HCT116 (cell line): ENCODE measurements around the gene EGLN3. TPM values are rescaled to one million over a fixed set of nuclear protein-coding genes. Genes with fewer than 3 reads are reported as not detected.

Experiments used
- ATAC-seq: fragments of 200-7000 bp; cut with Tn5 transposase; 2 replicates; pipeline ENCODE4 v1.9.1; 2020; ENCODE audit warnings: mild to moderate bottlenecking, moderate library complexity
- BruUV-seq: library from RNA; stranded (reverse); fragments of 400-500 nt; replicated peaks from 2 replicates; lab custom pipeline; 2021; lab: Mats Ljungman, UMichigan
- CTCF ChIA-PET: fragments of 300-600 bp; sonication (Branson Sonifier 250); formaldehyde crosslinking; loops from one replicate; lab custom pipeline; 2021; ENCODE audit warnings: antibody characterized with exemption; lab: Charles Lee
- POLR2A ChIA-PET: fragments of 300-600, 350-600 bp; sonication (Branson Sonifier 250); formaldehyde crosslinking; loops from one replicate; lab custom pipeline; 2021; ENCODE audit warnings: antibody characterized with exemption; lab: Charles Lee
- RAD21 ChIA-PET, 2 experiments: fragments of 300-600 bp; sonication (Branson Sonifier 250); formaldehyde crosslinking; loops; one replicate each; lab custom pipeline; 2023; ENCODE audit warnings: low total read pairs in 2 of 2; ENCODE audit not compliant: uncharacterized antibody in 2 of 2, unreplicated experiment in 2 of 2, low non-redundant PET in 1 of 2; lab: Charles Lee
- DNase-seq: peaks from one replicate; pipeline ENCODE4 v3.0.0-alpha.2; 2010; ENCODE audit warnings: low read depth, low spot score
- H2AFZ ChIP-seq: fragments of 200-600 bp; shearing (Covaris generic), sonication (generic); 2 replicates; pipeline ENCODE4 v1.6.1; 2017; ENCODE audit warnings: low read depth, mixed run types, mixed read lengths, antibody characterized with exemption, low read length; ENCODE audit not compliant: poor library complexity, severe bottlenecking
- H3K27ac ChIP-seq: 2 replicates; pipeline ENCODE4 v1.5.1; 2012; ENCODE audit warnings: low read depth, low read length
- H3K27me3 ChIP-seq: fragments of 200-600 bp; sonication (generic); 2 replicates; pipeline ENCODE4 v1.6.1; 2016; ENCODE audit warnings: mixed run types, low read length, mixed read lengths; ENCODE audit not compliant: insufficient read depth
- H3K36me3 ChIP-seq, 2 experiments: fragments of 200-500 bp in 1 of 2; fragments of 200-600 bp in 1 of 2; sonication (Bioruptor generic) in 1 of 2; sonication (generic) in 1 of 2; 2 replicates each; pipeline versions ENCODE4 v1.5.1 to v1.6.1; 2014 to 2016; ENCODE audit warnings: low read length in 2 of 2, inconsistent platforms in 1 of 2, mixed read lengths in 1 of 2, mixed run types in 1 of 2; ENCODE audit not compliant: insufficient read depth in 2 of 2, control insufficient read depth in 1 of 2
- H3K4me1 ChIP-seq, 2 experiments: fragments of 200-600 bp in 1 of 2; sonication (generic) in 1 of 2; 2 replicates each; pipeline versions ENCODE4 v1.5.1 to v1.6.1; 2012 to 2017; ENCODE audit warnings: low read length in 2 of 2, inconsistent platforms in 1 of 2, mild to moderate bottlenecking in 1 of 2, mixed read lengths in 1 of 2, mixed run types in 1 of 2, moderate library complexity in 1 of 2; ENCODE audit not compliant: insufficient read depth in 2 of 2, control insufficient read depth in 1 of 2
- H3K4me2 ChIP-seq: fragments of 200-600 bp; sonication (generic); 2 replicates; pipeline ENCODE4 v1.6.1; 2017; ENCODE audit warnings: mixed run types, low read length, mixed read lengths
- H3K4me3 ChIP-seq, 2 experiments: fragments of 200-600 bp in 1 of 2; sonication (generic) in 1 of 2; replicated peaks in 1 of 2; 2 replicates each; pipeline ENCODE4 v1.5.1; 2011 to 2016; ENCODE audit warnings: low read length in 2 of 2, control low read depth in 1 of 2, low read depth in 1 of 2, mild to moderate bottlenecking in 1 of 2, mixed read lengths in 1 of 2, mixed run types in 1 of 2
- H3K79me2 ChIP-seq: fragments of 200-600 bp; sonication (generic); 2 replicates; pipeline ENCODE4 v1.6.1; 2017; ENCODE audit warnings: mild to moderate bottlenecking, mixed run types, low read length, moderate library complexity, mixed read lengths; ENCODE audit not compliant: insufficient read depth
- H3K9ac ChIP-seq: fragments of 200-600 bp; sonication (generic); 2 replicates; pipeline ENCODE4 v1.6.1; 2016; ENCODE audit warnings: low read length, mixed read lengths
- H3K9me2 ChIP-seq: fragments of 200-600 bp; sonication (generic), shearing (Covaris generic); 2 replicates; pipeline ENCODE4 v1.6.1; 2017; ENCODE audit warnings: mixed run types, mild to moderate bottlenecking, moderate library complexity; ENCODE audit not compliant: insufficient read depth
- H3K9me3 ChIP-seq, 2 experiments: fragments of 200-500 bp in 1 of 2; fragments of 200-600 bp in 1 of 2; sonication (Bioruptor generic) in 1 of 2; sonication (generic) in 1 of 2; 2 replicates each; pipeline ENCODE4 v1.6.1; 2014 to 2017; ENCODE audit warnings: low read length in 2 of 2, mixed read lengths in 2 of 2, inconsistent platforms in 1 of 2, low read depth in 1 of 2, mild to moderate bottlenecking in 1 of 2, mixed run types in 1 of 2, moderate library complexity in 1 of 2; ENCODE audit not compliant: control insufficient read depth in 1 of 2, insufficient read depth in 1 of 2
- H4K20me1 ChIP-seq: fragments of 200-600 bp; sonication (generic), shearing (Covaris generic); 2 replicates; pipeline ENCODE4 v1.6.1; 2017; ENCODE audit warnings: mixed run types, mild to moderate bottlenecking, moderate library complexity; ENCODE audit not compliant: insufficient read depth
- CBX3 ChIP-seq: IDR thresholded peaks from 2 replicates; pipeline ENCODE4 v1.6.1; 2012; ENCODE audit warnings: low read depth
- CEBPB ChIP-seq: IDR thresholded peaks from 2 replicates; pipeline ENCODE4 v1.6.1; 2012; ENCODE audit warnings: low read depth
- CTCF ChIP-seq, 3 experiments: fragments of 200-600 bp in 1 of 3; sonication (generic) in 1 of 3; IDR thresholded peaks in 2 of 3; conservative IDR thresholded peaks in 1 of 3; 2 replicates each; pipeline ENCODE4 v1.5.1; 2012 to 2017; ENCODE audit warnings: low read depth in 2 of 3, low read length in 2 of 3, antibody characterized with exemption in 1 of 3, borderline replicate concordance in 1 of 3, control low read depth in 1 of 3, mild to moderate bottlenecking in 1 of 3, mixed read lengths in 1 of 3, mixed run types in 1 of 3, moderate library complexity in 1 of 3; ENCODE audit not compliant: insufficient read depth in 1 of 3
- EGR1 ChIP-seq: IDR thresholded peaks from 2 replicates; pipeline ENCODE4 v1.6.1; 2012; ENCODE audit warnings: low read depth
- ELF1 ChIP-seq: IDR thresholded peaks from 2 replicates; pipeline ENCODE4 v1.6.1; 2012; ENCODE audit warnings: low read depth, borderline replicate concordance
- EZH2 ChIP-seq: fragments of 200-600 bp; sonication (generic); IDR thresholded peaks from 2 replicates; pipeline ENCODE4 v1.6.1; 2017; ENCODE audit warnings: antibody characterized with exemption, mixed run types
- EZH2phosphoT487 ChIP-seq: fragments of 200-600 bp; IDR thresholded peaks from 2 replicates; pipeline ENCODE4 v1.6.1; 2018; ENCODE audit warnings: antibody characterized with exemption, borderline replicate concordance
- JUND ChIP-seq: IDR thresholded peaks from 2 replicates; pipeline ENCODE4 v1.6.1; 2012
- POLR2A ChIP-seq: IDR thresholded peaks from 2 replicates; pipeline ENCODE4 v1.7.0; 2011; ENCODE audit warnings: borderline replicate concordance; ENCODE audit not compliant: insufficient read depth, insufficient read length; ENCODE audit errors: extremely low read depth
- POLR2AphosphoS5 ChIP-seq: IDR thresholded peaks from 2 replicates; pipeline ENCODE4 v1.6.1; 2011; ENCODE audit warnings: mild to moderate bottlenecking, low read depth, low read length, moderate library complexity
- REST ChIP-seq: IDR thresholded peaks from 2 replicates; pipeline ENCODE4 v1.6.1; 2012; ENCODE audit warnings: low read depth
- SIN3A ChIP-seq: IDR thresholded peaks from 2 replicates; pipeline ENCODE4 v1.6.1; 2012; ENCODE audit warnings: low read depth
- SP1 ChIP-seq: IDR thresholded peaks from 2 replicates; pipeline ENCODE4 v1.6.1; 2012; ENCODE audit warnings: low read depth
- TCF7L2 ChIP-seq: IDR thresholded peaks from 2 replicates; pipeline ENCODE4 v1.7.0; 2011; ENCODE audit warnings: borderline replicate concordance, inconsistent platforms; ENCODE audit not compliant: insufficient read depth, insufficient read length; ENCODE audit errors: extremely low read depth
- ZBTB33 ChIP-seq: IDR thresholded peaks from 2 replicates; pipeline ENCODE4 v1.6.1; 2011; ENCODE audit warnings: mild to moderate bottlenecking, low read length, moderate library complexity; ENCODE audit not compliant: insufficient replicate concordance; ENCODE audit errors: extremely low read depth
- ZNF274 ChIP-seq: fragments of 200-500 bp; sonication (Bioruptor generic); IDR thresholded peaks from 2 replicates; pipeline ENCODE4 v1.6.1; 2014; ENCODE audit warnings: mild to moderate bottlenecking, low read depth, low read length, inconsistent platforms
- intact Hi-C: fragments of 100-400 bp; cut with micrococcal nuclease; formaldehyde crosslinking; loops from 2 replicates; pipeline ENCODE4 v1.10.0; 2022
- total RNA-seq: library from RNA; stranded (reverse); gene quantifications from one replicate; pipeline ENCODE4 v1.2.1, GENCODE V29; 2021; ENCODE audit not compliant: unreplicated experiment
- TF ChIP-seq, protein P1 (sequence below): IDR thresholded peaks from 2 replicates; pipeline ENCODE4 v1.6.1; 2012
- TF ChIP-seq, protein P2 (sequence below): IDR thresholded peaks from 2 replicates; pipeline ENCODE4 v1.6.1; 2012

The EGLN3 gene
- total RNA-seq, 1 experiment from 2014 or later, result 13.6 TPM

GRCh38 chr14:33917661-33918060 is 33.2 kb downstream of the EGLN3 start:
- H3K4me2 ChIP-seq, result no peak overlapping the region
- RAD21 ChIA-PET, result no interaction called here
- ATAC-seq, result no peak

More at GRCh38 chr14:33917661-33918060, 33.2 kb downstream of the EGLN3 start:
- CTCF ChIA-PET, result no interaction called here
- no peak overlapping the region for H3K4me3 ChIP-seq
- H3K27me3 ChIP-seq, result no peaks in the 10 kb centered on the region
- no peak overlapping the region for H3K9ac ChIP-seq
- no peak for TF ChIP-seq CTCF (IDR thresholded peaks at IDR 0.05 in 2 of 3, conservative IDR thresholded peaks at IDR 0.05 in 1 of 3; ENCODE audit: borderline replicate concordance in 1 of 3, insufficient read depth in 1 of 3, low read depth in 2 of 3, low read length in 2 of 3)
- TF ChIP-seq SP1, result no peak
- TF ChIP-seq, protein P1, sequence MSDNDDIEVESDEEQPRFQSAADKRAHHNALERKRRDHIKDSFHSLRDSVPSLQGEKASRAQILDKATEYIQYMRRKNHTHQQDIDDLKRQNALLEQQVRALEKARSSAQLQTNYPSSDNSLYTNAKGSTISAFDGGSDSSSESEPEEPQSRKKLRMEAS, result no peak
- no peak for TF ChIP-seq EZH2phosphoT487
- no peak for TF ChIP-seq POLR2AphosphoS5
- TF ChIP-seq ZNF274, result no peak
- no peak for TF ChIP-seq EZH2
- TF ChIP-seq POLR2A, result no peak
- no peak for TF ChIP-seq JUND
- TF ChIP-seq EGR1, result no peak
- TF ChIP-seq CEBPB, result no peak
- no peak for TF ChIP-seq REST
- no peak for TF ChIP-seq TCF7L2
- no peak for TF ChIP-seq SIN3A
- TF ChIP-seq ELF1, result no peak
- no peak for TF ChIP-seq ZBTB33
- no peak for TF ChIP-seq CBX3
- TF ChIP-seq, protein P2, sequence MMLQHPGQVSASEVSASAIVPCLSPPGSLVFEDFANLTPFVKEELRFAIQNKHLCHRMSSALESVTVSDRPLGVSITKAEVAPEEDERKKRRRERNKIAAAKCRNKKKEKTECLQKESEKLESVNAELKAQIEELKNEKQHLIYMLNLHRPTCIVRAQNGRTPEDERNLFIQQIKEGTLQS, result no peak
- no peaks in the 10 kb centered on the region for H4K20me1 ChIP-seq
- no peak overlapping the region for H2AFZ ChIP-seq
- no peak overlapping the region for H3K27ac ChIP-seq
- H3K9me2 ChIP-seq, result no peaks in the 10 kb centered on the region
- no peak for DNase-seq
- no TSS peak for BruUV-seq
- no peaks in the 10 kb centered on the region for H3K36me3 ChIP-seq
- H3K79me2 ChIP-seq, result no peaks in the 10 kb centered on the region
- peaks cover 10 to 27% of the 10 kb centered on the region in 2 experiments for H3K4me1 ChIP-seq
- POLR2A ChIA-PET, result no interaction called here
- intact Hi-C loops, result no loop called here
- H3K9me3 ChIP-seq, result no peaks in the 10 kb centered on the region
